HepG2 (cell line): ENCODE measurements around the gene TPX2. TPM values are rescaled to one million over a fixed set of nuclear protein-coding genes. Genes with fewer than 3 reads are reported as not detected.

Experiments used
- DZIP1 ChIP-seq: sonication (generic); formaldehyde crosslinking; IDR thresholded peaks from 2 replicates; pipeline ENCODE4 v1.5.0; 2020; ENCODE audit warnings: mild to moderate bottlenecking, missing genetic modification reagents
- EED ChIP-seq: sonication (generic); formaldehyde crosslinking; IDR thresholded peaks from 2 replicates; pipeline ENCODE4 v1.5.0; 2020; ENCODE audit warnings: mild to moderate bottlenecking, missing genetic modification reagents
- GPN1 ChIP-seq: sonication (generic); formaldehyde crosslinking; IDR thresholded peaks from 2 replicates; pipeline ENCODE4 v1.5.1; 2020; ENCODE audit warnings: missing genetic modification reagents, borderline replicate concordance
- IRF9 ChIP-seq: sonication (generic); formaldehyde crosslinking; IDR thresholded peaks from 2 replicates; pipeline ENCODE4 v1.8.0; 2022; ENCODE audit warnings: missing genetic modification reagents, mild to moderate bottlenecking, borderline replicate concordance
- KDM5A ChIP-seq: fragments of 200-600 bp; sonication (generic); IDR thresholded peaks from 2 replicates; pipeline ENCODE4 v1.7.0; 2018; ENCODE audit warnings: antibody characterized with exemption, mild to moderate bottlenecking, low read length, borderline replicate concordance
- MBNL3 ChIP-seq: fragments of 250-450 bp; sonication (Bioruptor Pico); conservative IDR thresholded peaks from 2 replicates; pipeline ENCODE4 v1.8.0; 2022; ENCODE audit warnings: mild to moderate bottlenecking, inconsistent platforms
- MXD1 ChIP-seq: sonication (generic); formaldehyde crosslinking; IDR thresholded peaks from 2 replicates; pipeline ENCODE4 v1.4.0; 2020; ENCODE audit warnings: mild to moderate bottlenecking, missing genetic modification reagents
- NAIF1 ChIP-seq: sonication (generic); formaldehyde crosslinking; IDR thresholded peaks from 2 replicates; pipeline ENCODE4 v1.5.0; 2020; ENCODE audit warnings: mild to moderate bottlenecking, missing genetic modification reagents, borderline replicate concordance
- NONO ChIP-seq, 2 experiments: fragments of 450-650 bp in 1 of 2; sonication (generic) in 1 of 2; formaldehyde crosslinking in 1 of 2; IDR thresholded peaks in 1 of 2; conservative IDR thresholded peaks in 1 of 2; 2 replicates each; pipeline versions ENCODE4 v1.6.1 to v1.8.0; 2017 to 2022; ENCODE audit warnings: mild to moderate bottlenecking in 1 of 2, missing genetic modification reagents in 1 of 2, moderate library complexity in 1 of 2
- PTBP1 ChIP-seq: fragments of 200-400 bp; formaldehyde crosslinking; IDR thresholded peaks from 2 replicates; pipeline ENCODE4 v1.6.1; 2018; ENCODE audit warnings: low read length, low read depth; ENCODE audit not compliant: poor library complexity, severe bottlenecking
- RARA ChIP-seq: IDR thresholded peaks from 2 replicates; pipeline ENCODE4 v1.6.1; 2016; ENCODE audit warnings: missing genetic modification reagents, missing compliant biosample characterization
- SAP130 ChIP-seq: IDR thresholded peaks from 2 replicates; pipeline ENCODE4 v1.6.1; 2016; ENCODE audit warnings: low read depth
- SETDB1 ChIP-seq: sonication (generic); formaldehyde crosslinking; IDR thresholded peaks from 2 replicates; pipeline ENCODE4 v1.5.1; 2020; ENCODE audit warnings: missing genetic modification reagents, mild to moderate bottlenecking, borderline replicate concordance
- SOX5 ChIP-seq: IDR thresholded peaks from 2 replicates; pipeline ENCODE4 v1.6.1; 2016; ENCODE audit warnings: borderline replicate concordance
- TFE3 ChIP-seq: IDR thresholded peaks from 2 replicates; pipeline ENCODE4 v1.6.1; 2016
- THYN1 ChIP-seq: sonication (generic); formaldehyde crosslinking; IDR thresholded peaks from 2 replicates; pipeline ENCODE4 v1.8.1; 2023; ENCODE audit warnings: low read depth, mild to moderate bottlenecking, moderate library complexity, missing genetic modification reagents, borderline replicate concordance
- ZKSCAN5 ChIP-seq: sonication (generic); formaldehyde crosslinking; IDR thresholded peaks from 2 replicates; pipeline ENCODE4 v1.5.1; 2020; ENCODE audit warnings: mild to moderate bottlenecking, missing genetic modification reagents
- ZNF12 ChIP-seq: sonication (generic); formaldehyde crosslinking; IDR thresholded peaks from 2 replicates; pipeline ENCODE4 v1.5.0; 2020; ENCODE audit warnings: missing genetic modification reagents
- ZNF180 ChIP-seq: sonication (generic); formaldehyde crosslinking; IDR thresholded peaks from 2 replicates; pipeline ENCODE4 v1.4.0; 2020; ENCODE audit warnings: low read depth, missing genetic modification reagents, borderline replicate concordance
- ZNF335 ChIP-seq: sonication (generic); formaldehyde crosslinking; IDR thresholded peaks from 2 replicates; pipeline ENCODE4 v1.4.0; 2020; ENCODE audit warnings: missing genetic modification reagents
- ZNF460 ChIP-seq: sonication (generic); formaldehyde crosslinking; IDR thresholded peaks from 2 replicates; pipeline ENCODE4 v1.5.1; 2020; ENCODE audit warnings: missing genetic modification reagents, mild to moderate bottlenecking, borderline replicate concordance
- ZNF550 ChIP-seq: sonication (generic); formaldehyde crosslinking; IDR thresholded peaks from 2 replicates; pipeline ENCODE4 v1.4.0; 2020; ENCODE audit warnings: mild to moderate bottlenecking, missing genetic modification reagents, borderline replicate concordance
- ZNF737 ChIP-seq: sonication (generic); formaldehyde crosslinking; IDR thresholded peaks from 2 replicates; pipeline ENCODE4 v1.5.0; 2020; ENCODE audit warnings: missing genetic modification reagents, mild to moderate bottlenecking, borderline replicate concordance
- ZUFSP ChIP-seq: sonication (generic); formaldehyde crosslinking; IDR thresholded peaks from 2 replicates; pipeline ENCODE4 v1.9.0; 2021; ENCODE audit warnings: missing genetic modification reagents, mild to moderate bottlenecking, borderline replicate concordance
- polyA plus RNA-seq, 8 experiments: library from polyadenylated mRNA; depleted of rRNA in 3 of 8; stranded (reverse) in 7 of 8; unstranded in 1 of 8; fragments of >200 nt; fragmentation: Illumina TruSeq in 4 of 8; extraction: Trizol in 4 of 8; gene quantifications; 2 replicates each; pipeline versions ENCODE4 v1.2.1 to v1.2.3, GENCODE V29; 2011 to 2016; ENCODE audit warnings: low read depth in 4 of 8, missing spikeins in 1 of 8, mixed read lengths in 1 of 8; ENCODE audit not compliant: insufficient read depth in 1 of 8
- total RNA-seq, 5 experiments: library from RNA; depleted of rRNA; stranded (reverse); fragments of >200 nt; fragmentation: Illumina TruSeq; extraction: Trizol; gene quantifications; 2 replicates each; pipeline ENCODE4 v1.2.3, GENCODE V29; 2016; ENCODE audit warnings: low read depth in 1 of 5

TPX2 gene
- total and polyA plus RNA-seq, 2 of the 13 experiments (the other 11 are each of a cell fraction or from before 2014, with no cell fraction given), result 34.3 to 124 TPM

- TF ChIP-seq NONO (IDR thresholded peaks at IDR 0.05) (no peak), NONO (CRISPR knock-in tag; conservative IDR thresholded peaks at IDR 0.05) (no peak), IRF9 (no peak; the same call in 1 of the 2 replicates), ZNF12 (CRISPR knock-in tag) (no peak), ZNF460 (CRISPR knock-in tag) (no peak; the same call in 1 of the 2 replicates), KDM5A (peak; percentile 70), MXD1 (CRISPR knock-in tag) (no peak; the same call in 1 of the 2 replicates), THYN1 (no peak), PTBP1 (no peak), TFE3 (CRISPR knock-in tag) (no peak), ZUFSP (CRISPR knock-in tag) (no peak), MBNL3 (CRISPR knock-in tag) (no peak), RARA (CRISPR knock-in tag) (no peak), ZNF335 (CRISPR knock-in tag) (no peak), ZNF180 (CRISPR knock-in tag) (no peak), NAIF1 (no peak), SAP130 (CRISPR knock-in tag) (no peak), EED (CRISPR knock-in tag) (no peak), ZNF550 (CRISPR knock-in tag) (no peak), DZIP1 (CRISPR knock-in tag) (no peak), ZNF737 (CRISPR knock-in tag) (no peak), SETDB1 (CRISPR knock-in tag) (no peak), ZKSCAN5 (no peak), GPN1 (no peak), SOX5 (no peak)
Observed at GRCh38 chr20:31739550-31739977, 474 bp downstream of the TPX2 start (continued).
